ENCODE results near the gene UGT1A9.

DNA sequence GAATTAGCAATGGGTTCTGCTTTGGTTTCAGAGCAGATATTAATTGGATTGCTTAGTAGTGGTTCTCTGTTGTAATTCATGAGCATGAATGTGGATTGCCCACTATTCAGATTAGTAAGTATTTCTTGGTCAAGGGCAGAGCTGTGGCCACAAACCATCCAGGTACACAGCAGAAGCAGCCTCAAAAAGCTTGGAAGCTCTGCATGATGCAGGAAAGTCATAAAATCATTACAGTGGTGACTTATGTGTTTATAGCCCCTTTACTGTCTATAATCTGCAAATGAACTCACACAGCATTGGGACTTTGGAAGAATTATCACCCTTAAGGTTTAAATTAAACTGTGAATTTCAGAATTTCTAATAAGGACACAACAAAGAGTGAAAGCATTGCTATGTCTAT, 86.4 kb downstream of the UGT1A9 start:
- TF ChIP-seq CTCF (IDR thresholded peaks at IDR 0.05) (no peak), JUND (IDR thresholded peaks at IDR 0.05) (no peak), RFX5 (IDR thresholded peaks at IDR 0.05; ENCODE audit: low read length) (no peak), USF2 (IDR thresholded peaks at IDR 0.05; ENCODE audit: borderline replicate concordance, low read depth, low read length) (no peak), MXI1 (IDR thresholded peaks at IDR 0.05; ENCODE audit: low read depth, low read length) (no peak), POLR2AphosphoS5 (IDR thresholded peaks at IDR 0.05; ENCODE audit: low read depth, low read length) (no peak), EP300 (IDR thresholded peaks at IDR 0.05; ENCODE audit: borderline replicate concordance in 1 of 2, low read depth in 1 of 2, low read length in 1 of 2) (no peak), RCOR1 (IDR thresholded peaks at IDR 0.05; ENCODE audit: low read length) (no peak), CHD2 (IDR thresholded peaks at IDR 0.05; ENCODE audit: low read length, partially characterized antibody) (no peak), ZBTB33 (IDR thresholded peaks at IDR 0.05; ENCODE audit: borderline replicate concordance, low read depth) (no peak), RAD21 (IDR thresholded peaks at IDR 0.05; ENCODE audit: low read length) (no peak), TEAD4 (IDR thresholded peaks at IDR 0.05; ENCODE audit: borderline replicate concordance, insufficient read depth) (no peak), MEF2A (IDR thresholded peaks at IDR 0.05; ENCODE audit: borderline replicate concordance, low read depth) (no peak)
- TF ChIP-seq, protein P1, sequence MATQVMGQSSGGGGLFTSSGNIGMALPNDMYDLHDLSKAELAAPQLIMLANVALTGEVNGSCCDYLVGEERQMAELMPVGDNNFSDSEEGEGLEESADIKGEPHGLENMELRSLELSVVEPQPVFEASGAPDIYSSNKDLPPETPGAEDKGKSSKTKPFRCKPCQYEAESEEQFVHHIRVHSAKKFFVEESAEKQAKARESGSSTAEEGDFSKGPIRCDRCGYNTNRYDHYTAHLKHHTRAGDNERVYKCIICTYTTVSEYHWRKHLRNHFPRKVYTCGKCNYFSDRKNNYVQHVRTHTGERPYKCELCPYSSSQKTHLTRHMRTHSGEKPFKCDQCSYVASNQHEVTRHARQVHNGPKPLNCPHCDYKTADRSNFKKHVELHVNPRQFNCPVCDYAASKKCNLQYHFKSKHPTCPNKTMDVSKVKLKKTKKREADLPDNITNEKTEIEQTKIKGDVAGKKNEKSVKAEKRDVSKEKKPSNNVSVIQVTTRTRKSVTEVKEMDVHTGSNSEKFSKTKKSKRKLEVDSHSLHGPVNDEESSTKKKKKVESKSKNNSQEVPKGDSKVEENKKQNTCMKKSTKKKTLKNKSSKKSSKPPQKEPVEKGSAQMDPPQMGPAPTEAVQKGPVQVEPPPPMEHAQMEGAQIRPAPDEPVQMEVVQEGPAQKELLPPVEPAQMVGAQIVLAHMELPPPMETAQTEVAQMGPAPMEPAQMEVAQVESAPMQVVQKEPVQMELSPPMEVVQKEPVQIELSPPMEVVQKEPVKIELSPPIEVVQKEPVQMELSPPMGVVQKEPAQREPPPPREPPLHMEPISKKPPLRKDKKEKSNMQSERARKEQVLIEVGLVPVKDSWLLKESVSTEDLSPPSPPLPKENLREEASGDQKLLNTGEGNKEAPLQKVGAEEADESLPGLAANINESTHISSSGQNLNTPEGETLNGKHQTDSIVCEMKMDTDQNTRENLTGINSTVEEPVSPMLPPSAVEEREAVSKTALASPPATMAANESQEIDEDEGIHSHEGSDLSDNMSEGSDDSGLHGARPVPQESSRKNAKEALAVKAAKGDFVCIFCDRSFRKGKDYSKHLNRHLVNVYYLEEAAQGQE (IDR thresholded peaks at IDR 0.05; ENCODE audit: low read depth, low read length) = no peak
